Prostate gland (tissue), 2 donors: ENCODE measurements around the gene KLHL29. TPM values are rescaled to one million over a fixed set of nuclear protein-coding genes. Genes with fewer than 3 reads are reported as not detected.

Experiments
- DNase-seq: peaks from one replicate; pipeline ENCODE4 v3.0.0-alpha.2; 2019; ENCODE audit warnings: low spot score
- H3K27ac ChIP-seq, 2 donors: fragments of 200-600 bp; sonication (generic); 2 replicates each; pipeline ENCODE4 v1.5.1; 2017 to 2019
- H3K27me3 ChIP-seq: fragments of 200-600 bp; sonication (generic); replicated peaks from 2 replicates; pipeline ENCODE4 v1.5.1; 2019; ENCODE audit not compliant: insufficient read depth
- H3K36me3 ChIP-seq, 2 donors: fragments of 200-600 bp; sonication (generic); 1 replicate in 1 of 2; 2 replicates in 1 of 2; pipeline versions ENCODE4 v1.5.1 to v1.8.1; 2017 to 2019
- H3K4me1 ChIP-seq: fragments of 200-600 bp; sonication (generic); replicated peaks from 2 replicates; pipeline ENCODE4 v1.5.1; 2019
- H3K4me3 ChIP-seq, 2 donors: fragments of 200-600 bp; sonication (generic); 2 replicates each; pipeline ENCODE4 v1.5.1; 2017 to 2019
- H3K9me3 ChIP-seq: fragments of 200-600 bp; sonication (generic); 2 replicates; pipeline ENCODE4 v1.5.1; 2017
- CTCF ChIP-seq, 4 experiments: fragments of 200-600 bp in 2 of 4; fragments of 450-650 bp in 2 of 4; sonication (generic) in 2 of 4; IDR thresholded peaks; 1 replicate in 3 of 4; 2 replicates in 1 of 4; pipeline ENCODE4 v1.5.1; 2016 to 2019; ENCODE audit warnings: antibody characterized with exemption in 4 of 4, mild to moderate bottlenecking in 2 of 4, moderate library complexity in 2 of 4
- POLR2A ChIP-seq: fragments of 450-650 bp; IDR thresholded peaks from one replicate; pipeline ENCODE4 v1.6.1; 2016; ENCODE audit warnings: antibody characterized with exemption, mild to moderate bottlenecking
- POLR2AphosphoS5 ChIP-seq: sonication (generic); formaldehyde crosslinking; IDR thresholded peaks from one replicate; pipeline ENCODE4 v1.6.1; 2017; ENCODE audit warnings: antibody characterized with exemption
- WGBS: methylation state at CpG from one replicate; pipeline ENCODE4 v1.1.5; 2018; 5-methylcytosine and 5-hydroxymethylcytosine counted together
- intact Hi-C: fragments of 100-400 bp; cut with DNase I; formaldehyde crosslinking; loops from one replicate; pipeline ENCODE4 v1.14.2; 2022
- total RNA-seq, 2 donors: library from RNA; depleted of rRNA; stranded (reverse); fragments of >200 nt; gene quantifications; one replicate each; pipeline ENCODE4 v1.1.0, GENCODE V29; 2016

The KLHL29 gene
- total RNA-seq, 2 donors from 2014 or later, result 23.3 to 24.8 TPM

- DNase-seq, result no peak
- H3K36me3 ChIP-seq, result no peaks in the 10 kb centered on the region
- H3K27me3 ChIP-seq, result no peaks in the 10 kb centered on the region
- intact Hi-C loops, result no loop called here
- H3K27ac ChIP-seq, result no peak overlapping the region
- no peak for TF ChIP-seq POLR2A
- no peak for TF ChIP-seq CTCF (IDR thresholded peaks at IDR 0.05)
- TF ChIP-seq POLR2AphosphoS5, result no peak
- H3K9me3 ChIP-seq, result no peaks in the 10 kb centered on the region
- no peaks in the 10 kb centered on the region for H3K4me1 ChIP-seq
- WGBS, result 97% methylated on average over 11 of the region's 11 CpGs
- no peak overlapping the region for H3K4me3 ChIP-seq
Measured at GRCh38 chr2:23605236-23605635, 220.3 kb downstream of the KLHL29 start.

- Histone ChIP-seq H3K27ac (no peak overlapping the region), H3K27me3 (no peaks in the 10 kb centered on the region), H3K36me3 (no peaks in the 10 kb centered on the region), H3K4me1 (no peaks in the 10 kb centered on the region), H3K9me3 (no peaks in the 10 kb centered on the region), H3K4me3 (no peak overlapping the region)
- 74% methylated on average over 9 of the region's 9 CpGs for WGBS
- DNase-seq, result no peak
- intact Hi-C loops, result no loop called here
- TF ChIP-seq CTCF (IDR thresholded peaks at IDR 0.05) (no peak), POLR2A (no peak), POLR2AphosphoS5 (no peak)
Measured at GRCh38 chr2:23606196-23606595, 221.2 kb downstream of the KLHL29 start.

- no peak overlapping the region for H3K27ac ChIP-seq
- H3K36me3 ChIP-seq, result no peaks in the 10 kb centered on the region
- no peaks in the 10 kb centered on the region for H3K9me3 ChIP-seq
- intact Hi-C loops, result no loop called here
- no peak overlapping the region for H3K4me3 ChIP-seq
- no peaks in the 10 kb centered on the region for H3K4me1 ChIP-seq
- no peak for DNase-seq
- TF ChIP-seq CTCF (IDR thresholded peaks at IDR 0.05) (no peak), POLR2A (no peak), POLR2AphosphoS5 (no peak)
- H3K27me3 ChIP-seq, result no peaks in the 10 kb centered on the region
Measured at GRCh38 chr2:23606968-23607367, 222.0 kb downstream of the KLHL29 start.

GRCh38 chr2:23607925-23608324 is 222.9 kb downstream of the KLHL29 start:
- WGBS, result 79% methylated on average over 3 of the region's 3 CpGs
- Histone ChIP-seq H3K27ac (no peak overlapping the region), H3K4me1 (no peaks in the 10 kb centered on the region), H3K4me3 (no peak overlapping the region), H3K36me3 (no peaks in the 10 kb centered on the region), H3K9me3 (no peaks in the 10 kb centered on the region), H3K27me3 (no peaks in the 10 kb centered on the region)
- intact Hi-C loops, result no loop called here
- TF ChIP-seq POLR2AphosphoS5, result no peak
- TF ChIP-seq CTCF (IDR thresholded peaks at IDR 0.05), result no peak
- no peak for TF ChIP-seq POLR2A
- no peak for DNase-seq

- TF ChIP-seq POLR2A, result no peak
- TF ChIP-seq POLR2AphosphoS5, result no peak
- TF ChIP-seq CTCF (IDR thresholded peaks at IDR 0.05), result no peak
- intact Hi-C loops, result no loop called here
- H3K27me3 ChIP-seq, result no peaks in the 10 kb centered on the region
- 94% methylated on average over 7 of the region's 7 CpGs for WGBS
- H3K4me1 ChIP-seq, result no peaks in the 10 kb centered on the region
- no peak for DNase-seq
- H3K4me3 ChIP-seq, result no peak overlapping the region
- H3K27ac ChIP-seq, result no peak overlapping the region
- H3K9me3 ChIP-seq, result no peaks in the 10 kb centered on the region
- H3K36me3 ChIP-seq, result no peaks in the 10 kb centered on the region
Measured at GRCh38 chr2:23609254-23609653, 224.3 kb downstream of the KLHL29 start.
